NCI-H526 treated with DMSO at 0.1 percent for 48 hours (cell line): Measurements from ENCODE around the gene TEX264.
A peak's percentile ranks its signal among the peaks of the same experiment; 100 is the strongest.
"Not testable (repeated sequence)": the region's sequence is repeated elsewhere in the genome, so short reads cannot be mapped to it uniquely, and the experiment has no call there.

ENCODE experiments used
- DNase-seq: peaks from one replicate; lab custom pipeline; 2025; lab: John Stamatoyannopoulos, UW

TEX264 gene

GRCh38 chr3:51716805-51717204 is 45.8 kb downstream of the TEX264 start:
- peak; percentile 87 for DNase-seq

- DNase-seq = no peak
Measured at GRCh38 chr3:51717446-51717845, 46.4 kb downstream of the TEX264 start.

GRCh38 chr3:51717947-51718346 is 46.9 kb downstream of the TEX264 start:
- DNase-seq = no peak

GRCh38 chr3:51718547-51719409 is 47.7 kb downstream of the TEX264 start:
- DNase-seq = peak; percentile 22

- DNase-seq = no peak
Measured at GRCh38 chr3:51719410-51720025, 48.5 kb downstream of the TEX264 start.

- no peak for DNase-seq
Measured at GRCh38 chr3:51720292-51721061, 49.4 kb downstream of the TEX264 start.

- no peak for DNase-seq
Measured at GRCh38 chr3:51721062-51721745, 50.2 kb downstream of the TEX264 start.

- DNase-seq = no peak
Measured at GRCh38 chr3:51722362-51722761, 51.3 kb downstream of the TEX264 start.

GRCh38 chr3:51727500-51727899 is 56.4 kb downstream of the TEX264 start:
- no peak for DNase-seq

- no peak for DNase-seq
Measured at GRCh38 chr3:51729042-51729633, 58.1 kb downstream of the TEX264 start.

- DNase-seq = no peak
Measured at GRCh38 chr3:51733859-51734571, 63.0 kb downstream of the TEX264 start.

- no peak for DNase-seq
Measured at GRCh38 chr3:51734572-51734907, 63.5 kb downstream of the TEX264 start.

- DNase-seq = no peak
Measured at GRCh38 chr3:51735039-51735438, 64.0 kb downstream of the TEX264 start.

GRCh38 chr3:51735950-51736349 is 64.9 kb downstream of the TEX264 start:
- no peak for DNase-seq

- no peak for DNase-seq
Measured at GRCh38 chr3:51739110-51739509, 68.1 kb downstream of the TEX264 start.

GRCh38 chr3:51742320-51742719 is 71.3 kb downstream of the TEX264 start:
- DNase-seq = not testable (repeated sequence)

GRCh38 chr3:51742978-51743377 is 71.9 kb downstream of the TEX264 start:
- not testable (repeated sequence) for DNase-seq

- no peak for DNase-seq
Measured at GRCh38 chr3:51747840-51748239, 76.8 kb downstream of the TEX264 start.

GRCh38 chr3:51748327-51748726 is 77.3 kb downstream of the TEX264 start:
- DNase-seq = no peak

GRCh38 chr3:51750878-51751277 is 79.8 kb downstream of the TEX264 start:
- DNase-seq = no peak

GRCh38 chr3:51751287-51751686 is 80.2 kb downstream of the TEX264 start:
- DNase-seq = no peak
